ENCODE data around the gene APEX1.

DNA sequence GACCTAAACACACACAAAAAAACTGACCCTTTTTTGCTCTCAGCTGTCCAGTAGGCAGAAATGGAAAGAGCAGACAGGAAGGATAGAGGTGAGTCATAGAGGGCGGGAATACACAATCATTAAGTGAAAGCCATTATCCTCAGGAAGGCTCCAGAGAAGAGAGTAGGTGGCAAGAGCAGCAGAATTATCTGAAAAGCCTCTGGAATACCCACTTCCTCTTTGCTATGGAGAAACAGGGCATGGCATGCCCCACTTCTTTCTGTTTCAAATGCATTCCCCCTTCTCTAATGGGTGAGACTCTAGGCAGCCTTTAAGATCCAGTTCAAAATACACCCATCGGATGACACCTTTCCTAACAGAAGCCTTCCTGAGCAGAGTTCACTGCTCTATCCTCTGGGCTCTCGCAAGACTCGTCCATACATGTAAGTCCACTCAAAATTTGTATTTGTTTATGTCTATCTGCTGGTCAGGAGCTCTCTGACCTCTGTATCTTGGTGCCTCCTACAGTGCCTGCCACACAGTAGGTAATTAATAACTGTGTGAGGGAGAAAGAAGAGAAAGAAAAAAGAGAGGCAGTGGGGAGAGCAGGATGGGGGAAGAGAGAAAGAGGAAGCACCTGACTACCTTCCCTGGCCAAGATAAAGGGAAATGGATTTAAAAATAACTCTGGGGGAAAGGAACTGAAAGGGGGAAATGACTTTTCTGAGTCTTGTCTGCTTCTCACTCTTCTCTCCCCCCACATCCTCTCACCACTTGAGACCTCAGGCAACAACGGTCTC is 27.6 kb upstream of the APEX1 start:
- TF ChIP-seq CTCF (IDR thresholded peaks at IDR 0.05; ENCODE audit: low read depth, low read length) (no peak), POLR2A (IDR thresholded peaks at IDR 0.05; ENCODE audit: extremely low read depth, insufficient read length) (no peak)
- TF ChIP-seq, protein P1, sequence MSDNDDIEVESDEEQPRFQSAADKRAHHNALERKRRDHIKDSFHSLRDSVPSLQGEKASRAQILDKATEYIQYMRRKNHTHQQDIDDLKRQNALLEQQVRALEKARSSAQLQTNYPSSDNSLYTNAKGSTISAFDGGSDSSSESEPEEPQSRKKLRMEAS (IDR thresholded peaks at IDR 0.05; ENCODE audit: low read depth, low read length), result no peak
